Measurements from ENCODE around the gene NUDT4.

The NUDT4 gene

GRCh38 chr12:93377252-93378195 lies at the start of gene NUDT4:
Gene NUDT4 (plus strand): TSS chr12:93377925. CDS start chr12:93378323, 398 bp downstream.
- peak; percentile 75 for DNase-seq (ENCODE audit: low read depth, low spot score)

GRCh38 chr12:93333054-93333453 lies 44.7 kb upstream of the NUDT4 start:
- no peak for DNase-seq (ENCODE audit: low read depth, low spot score)

DNA sequence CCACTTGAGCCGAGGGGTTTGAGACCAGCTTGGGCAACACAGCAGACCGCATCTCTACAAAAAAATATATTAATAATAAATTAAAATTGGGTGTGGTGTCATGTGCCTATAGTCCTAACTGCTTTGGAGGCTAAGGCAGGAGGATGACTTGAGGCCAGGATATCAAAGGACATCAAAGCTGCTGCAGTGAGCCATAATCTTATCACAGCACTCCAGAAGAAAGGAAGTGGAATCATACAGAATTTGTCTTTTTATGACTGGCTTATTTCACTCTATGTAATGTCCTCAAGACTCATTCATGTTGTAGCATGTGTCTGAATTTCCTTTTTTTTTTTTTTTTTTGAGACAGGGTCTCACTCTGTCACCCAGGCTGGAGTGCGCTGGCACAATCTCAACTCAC lies 43.9 kb upstream of the NUDT4 start:
- DNase-seq (ENCODE audit: low read depth, low spot score), result no peak

- DNase-seq (ENCODE audit: low read depth, low spot score), result no peak
Measured at GRCh38 chr12:93335603-93336162, 42.0 kb upstream of the NUDT4 start.

- DNase-seq (ENCODE audit: low read depth, low spot score), result no peak
Measured at GRCh38 chr12:93336291-93336741, 41.4 kb upstream of the NUDT4 start.

GRCh38 chr12:93338598-93338997 lies 39.1 kb upstream of the NUDT4 start:
- DNase-seq (ENCODE audit: low read depth, low spot score), result no peak

DNA sequence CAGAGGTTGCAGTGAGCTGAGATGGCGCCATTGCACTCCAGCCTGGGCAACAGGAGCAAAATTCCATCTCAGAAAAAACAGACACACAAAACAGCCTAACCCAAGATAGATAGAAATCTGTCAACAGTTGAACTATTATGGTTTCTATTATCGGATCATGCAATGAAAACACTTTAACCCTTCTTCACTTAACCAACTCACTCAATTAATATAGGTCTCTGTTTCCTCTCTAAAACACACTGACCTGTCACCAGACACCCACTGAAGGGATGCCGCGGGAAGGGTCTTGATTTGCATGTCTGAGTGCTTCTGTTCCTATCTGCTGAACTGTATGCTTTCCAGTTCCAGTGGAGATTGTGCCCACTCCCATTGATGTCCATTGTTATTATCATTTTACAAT lies 38.0 kb upstream of the NUDT4 start:
- DNase-seq (ENCODE audit: low read depth, low spot score), result no peak

DNA sequence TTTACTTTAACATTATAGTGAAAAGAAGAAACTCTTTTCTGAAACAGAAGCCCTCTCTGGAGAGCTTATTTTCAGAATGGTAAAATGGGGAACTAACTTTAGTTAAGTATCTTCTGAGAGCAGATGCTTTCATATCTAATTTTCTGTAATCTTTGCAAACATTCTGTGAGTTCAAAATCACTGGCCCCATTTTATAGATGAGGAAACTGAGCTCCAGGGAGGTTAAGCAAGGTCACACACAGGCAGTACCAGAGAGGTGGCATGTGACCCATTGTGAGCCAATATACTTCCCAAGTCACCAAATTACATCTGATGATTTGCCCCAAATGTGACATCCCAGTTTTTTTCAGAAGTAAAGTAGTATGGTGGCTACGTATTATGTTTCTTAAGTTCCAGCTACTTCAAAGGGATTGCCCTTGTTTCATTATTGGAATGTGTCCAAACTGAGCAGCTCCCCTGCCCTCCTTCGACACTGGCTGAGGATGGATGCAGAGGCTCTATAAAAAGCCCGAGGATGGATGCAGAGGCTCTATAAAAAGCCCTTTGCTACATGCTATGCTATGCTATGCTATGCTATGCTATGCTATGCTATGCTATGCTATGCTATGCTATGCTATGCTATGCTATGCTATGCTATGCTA lies 36.2 kb upstream of the NUDT4 start:
- DNase-seq (ENCODE audit: low read depth, low spot score), result no peak

DNA sequence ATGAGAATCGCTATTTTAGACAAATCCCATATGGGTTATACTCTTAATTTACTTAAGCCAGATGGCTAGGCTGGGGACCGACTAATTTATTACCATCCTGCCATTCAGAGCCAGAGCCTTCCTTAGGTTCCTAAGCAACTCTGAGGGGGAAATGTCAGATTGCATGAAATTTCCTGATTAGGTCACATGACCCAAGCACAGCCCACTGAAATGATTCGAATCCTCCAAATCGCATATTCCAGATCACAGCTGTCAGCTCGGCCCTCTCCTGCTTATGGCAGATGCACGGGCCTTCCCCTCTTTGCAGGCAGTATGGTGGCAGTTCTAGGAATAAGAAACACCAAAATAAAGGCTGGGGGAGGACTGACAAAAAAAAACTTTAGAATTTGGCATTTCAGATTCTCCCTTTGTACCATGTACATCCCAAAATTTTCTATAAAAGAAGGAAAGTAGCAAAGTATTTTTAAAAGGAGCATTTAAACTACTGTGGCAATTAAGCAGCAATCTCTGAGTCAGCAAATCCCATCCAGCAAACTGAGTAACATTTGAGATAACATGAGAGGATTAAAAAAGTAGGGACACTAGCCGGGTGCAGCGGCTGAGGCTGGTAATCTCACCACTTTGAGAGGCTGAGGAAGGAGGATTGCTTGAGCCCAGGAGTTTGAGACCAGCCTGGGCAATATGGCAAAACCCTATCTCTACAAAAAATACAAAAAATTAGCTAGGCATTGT lies 30.5 kb upstream of the NUDT4 start:
- DNase-seq (ENCODE audit: low read depth, low spot score), result no peak

GRCh38 chr12:93348575-93349435 lies 28.9 kb upstream of the NUDT4 start:
- no peak for DNase-seq (ENCODE audit: low read depth, low spot score)

GRCh38 chr12:93351726-93352125 lies 26.0 kb upstream of the NUDT4 start:
- no peak for DNase-seq (ENCODE audit: low read depth, low spot score)

DNA sequence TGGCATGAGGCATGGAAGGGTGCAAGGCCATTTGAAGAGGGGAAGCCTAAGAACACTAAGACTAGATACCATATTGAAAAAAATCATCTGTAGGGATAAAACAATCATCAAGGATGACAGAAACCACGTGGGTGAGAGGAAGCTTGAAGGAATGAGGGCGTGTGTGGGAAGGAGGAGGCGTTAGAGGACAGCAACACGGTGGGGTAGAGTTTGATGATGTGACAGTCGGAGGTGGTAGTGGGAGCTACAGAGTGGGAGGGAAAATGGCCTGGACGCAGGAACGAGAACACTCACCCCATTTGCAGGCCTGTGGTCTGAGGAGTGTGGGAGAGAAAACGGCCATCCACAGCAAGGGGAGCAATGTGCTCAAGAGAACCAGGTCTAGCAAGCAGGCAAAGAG lies 25.4 kb upstream of the NUDT4 start:
- DNase-seq (ENCODE audit: low read depth, low spot score), result no peak

GRCh38 chr12:93356214-93356613 lies 21.5 kb upstream of the NUDT4 start:
- no peak for DNase-seq (ENCODE audit: low read depth, low spot score)

DNA sequence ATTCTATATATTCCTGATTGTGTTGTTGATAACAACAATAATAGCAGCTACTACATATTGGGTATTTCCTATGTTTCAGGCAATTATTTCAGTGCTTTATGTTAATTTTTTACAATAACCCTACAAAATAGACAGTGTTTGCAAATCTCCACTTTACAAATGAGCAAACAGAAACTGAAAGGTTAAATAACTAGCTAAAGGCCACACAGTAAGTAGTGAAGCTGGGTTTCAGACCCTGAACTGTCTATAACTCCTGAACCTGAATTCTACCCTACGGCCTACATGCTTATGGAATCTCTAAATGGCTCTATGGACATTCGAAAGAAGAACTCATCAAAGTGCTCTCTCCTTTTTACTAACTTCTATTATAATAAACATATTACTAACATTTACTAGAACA lies 19.7 kb upstream of the NUDT4 start:
- DNase-seq (ENCODE audit: low read depth, low spot score), result no peak

GRCh38 chr12:93358821-93359220 lies 18.9 kb upstream of the NUDT4 start:
- no peak for DNase-seq (ENCODE audit: low read depth, low spot score)

DNA sequence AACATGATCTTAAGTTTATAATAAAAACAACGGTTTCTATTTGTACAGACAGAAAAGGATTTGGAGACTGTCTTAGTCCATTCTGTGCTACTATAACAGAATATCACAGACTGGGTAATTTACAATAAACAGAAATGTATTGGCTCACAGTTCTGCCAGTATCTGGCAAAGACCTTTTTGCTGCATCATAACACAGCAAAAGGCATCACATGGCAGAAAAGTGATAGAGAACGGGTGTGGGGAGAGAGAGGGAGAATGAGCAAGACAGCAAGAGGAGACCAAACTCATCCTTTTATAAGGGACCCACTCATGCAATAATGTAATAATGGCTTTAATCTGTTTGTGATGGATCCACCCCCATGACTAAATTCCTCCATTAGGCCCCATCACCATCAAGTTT lies 17.0 kb upstream of the NUDT4 start:
- DNase-seq (ENCODE audit: low read depth, low spot score), result no peak

DNA sequence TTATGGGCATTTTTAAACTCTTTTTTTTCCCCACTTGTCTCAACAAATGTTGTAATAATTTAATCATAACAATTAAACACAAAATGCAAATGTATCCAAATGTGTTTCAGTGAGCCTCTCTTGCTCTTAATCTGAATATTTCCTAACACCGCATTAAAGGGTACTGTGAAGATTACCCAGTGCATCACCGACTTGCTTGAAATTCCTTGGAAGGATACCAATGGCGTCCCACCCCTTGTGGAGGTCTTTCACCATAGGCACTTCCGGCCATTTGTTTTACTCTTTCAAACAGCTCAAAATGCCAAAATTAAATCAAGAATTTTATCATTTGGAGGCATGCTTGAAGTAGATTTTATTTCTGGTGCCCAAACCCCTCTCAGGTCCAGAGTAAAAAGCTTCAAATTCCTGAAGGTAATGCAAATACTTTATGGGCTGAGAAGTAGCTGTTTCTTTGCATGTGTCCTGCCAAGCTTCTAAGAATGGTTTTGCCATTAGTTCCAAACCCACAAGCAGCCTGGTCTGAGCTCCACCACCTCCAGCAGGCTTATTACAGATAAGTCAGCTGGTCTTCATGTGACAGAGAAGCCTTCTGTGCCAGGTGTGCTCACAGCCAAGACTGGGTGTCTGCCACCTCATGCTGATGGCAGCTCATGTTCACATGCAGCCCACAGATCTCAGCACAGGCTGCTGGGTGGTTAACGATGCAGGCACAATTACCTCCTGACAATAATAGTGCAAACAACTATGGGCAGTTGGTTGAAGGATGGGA lies 16.4 kb upstream of the NUDT4 start:
- no peak for DNase-seq (ENCODE audit: low read depth, low spot score)

GRCh38 chr12:93363841-93364297 lies 13.9 kb upstream of the NUDT4 start:
- no peak for DNase-seq (ENCODE audit: low read depth, low spot score)

DNA sequence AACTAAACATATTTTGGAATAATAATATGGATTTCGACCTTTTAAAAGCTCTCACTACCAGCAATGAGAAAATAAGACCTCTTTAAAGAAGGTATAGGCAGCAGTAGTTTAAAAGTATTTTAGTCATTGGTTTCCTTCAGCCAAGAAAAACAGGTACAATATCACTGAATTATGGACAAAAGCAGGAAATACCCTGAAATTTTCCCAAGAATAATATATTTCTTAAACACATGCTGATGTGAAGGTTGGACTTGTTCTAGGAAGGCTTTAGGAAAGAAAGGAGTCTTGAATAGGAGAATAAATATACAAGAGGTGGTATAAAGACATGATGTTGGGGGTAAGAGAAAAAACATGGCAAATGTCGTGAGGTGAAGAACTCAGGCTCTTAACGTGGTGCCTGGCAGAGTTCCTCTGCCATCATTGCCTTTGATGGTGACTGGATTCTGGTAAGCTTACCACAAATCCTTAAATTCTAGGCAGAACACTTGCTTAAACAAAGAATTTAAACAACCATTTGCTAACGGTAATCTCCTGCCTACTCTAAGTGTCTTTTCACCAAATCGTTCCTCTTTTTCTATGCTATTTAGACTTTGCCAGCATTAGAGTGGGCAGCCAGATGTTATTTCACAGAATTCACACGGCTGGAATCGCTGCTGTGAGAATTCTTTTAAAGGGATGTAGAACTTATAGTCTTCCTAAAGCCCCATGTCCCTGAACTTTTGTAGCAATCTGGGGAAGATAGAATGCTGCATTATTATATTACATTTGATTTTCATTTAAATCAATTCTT lies 11.9 kb upstream of the NUDT4 start:
- no peak for DNase-seq (ENCODE audit: low read depth, low spot score)

All from brain pericyte (primary cell).